ENCODE measurements around the gene GRIN3A. TPM values are rescaled to one million over a fixed set of nuclear protein-coding genes. Genes with fewer than 3 reads are reported as not detected.

The GRIN3A gene
- total and polyA plus RNA-seq, 11 donors: 0.06 to 1.4 (median 0.21) TPM

DNA sequence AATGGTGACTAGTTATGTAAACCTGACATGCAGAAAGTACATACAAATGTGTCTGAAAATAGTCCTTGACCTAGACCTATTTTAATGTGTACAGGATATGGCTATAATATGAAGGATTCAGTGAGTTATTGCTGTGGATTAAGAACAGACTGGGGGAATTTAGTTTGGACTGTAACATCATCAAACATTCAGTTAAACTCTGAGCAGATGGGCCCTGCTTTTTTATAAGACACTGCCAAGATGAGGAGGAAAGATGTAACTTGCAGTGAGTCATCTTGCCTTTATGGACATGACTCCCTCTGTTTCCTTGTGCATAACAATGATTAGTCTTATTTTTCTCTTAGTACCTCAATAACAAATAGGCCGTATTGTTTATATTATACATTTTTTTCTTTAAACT, 155.9 kb downstream of the GRIN3A start:
- WGBS, 4 donors: 82 to 89% (median 87%) methylated on average over 1 of the region's 1 CpG
- ATAC-seq: no peak
- no peaks in the 10 kb centered on the region for H3K36me3 ChIP-seq
- TF ChIP-seq, protein P1, sequence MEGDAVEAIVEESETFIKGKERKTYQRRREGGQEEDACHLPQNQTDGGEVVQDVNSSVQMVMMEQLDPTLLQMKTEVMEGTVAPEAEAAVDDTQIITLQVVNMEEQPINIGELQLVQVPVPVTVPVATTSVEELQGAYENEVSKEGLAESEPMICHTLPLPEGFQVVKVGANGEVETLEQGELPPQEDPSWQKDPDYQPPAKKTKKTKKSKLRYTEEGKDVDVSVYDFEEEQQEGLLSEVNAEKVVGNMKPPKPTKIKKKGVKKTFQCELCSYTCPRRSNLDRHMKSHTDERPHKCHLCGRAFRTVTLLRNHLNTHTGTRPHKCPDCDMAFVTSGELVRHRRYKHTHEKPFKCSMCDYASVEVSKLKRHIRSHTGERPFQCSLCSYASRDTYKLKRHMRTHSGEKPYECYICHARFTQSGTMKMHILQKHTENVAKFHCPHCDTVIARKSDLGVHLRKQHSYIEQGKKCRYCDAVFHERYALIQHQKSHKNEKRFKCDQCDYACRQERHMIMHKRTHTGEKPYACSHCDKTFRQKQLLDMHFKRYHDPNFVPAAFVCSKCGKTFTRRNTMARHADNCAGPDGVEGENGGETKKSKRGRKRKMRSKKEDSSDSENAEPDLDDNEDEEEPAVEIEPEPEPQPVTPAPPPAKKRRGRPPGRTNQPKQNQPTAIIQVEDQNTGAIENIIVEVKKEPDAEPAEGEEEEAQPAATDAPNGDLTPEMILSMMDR (IDR thresholded peaks at IDR 0.05): no peak
- TF ChIP-seq POLR2A (IDR thresholded peaks at IDR 0.05): no peak
- H3K27ac ChIP-seq: no peak overlapping the region
- no peaks in the 10 kb centered on the region for H3K27me3 ChIP-seq
- DNase-seq: no peak
- no peak overlapping the region for H3K4me3 ChIP-seq
- no peaks in the 10 kb centered on the region for H3K9me3 ChIP-seq
- peaks cover 0 to 22% (median 0%) of the 10 kb centered on the region in 12 donors for H3K4me1 ChIP-seq
- intact Hi-C loops (cut with DNase I): no loop called here

DNA sequence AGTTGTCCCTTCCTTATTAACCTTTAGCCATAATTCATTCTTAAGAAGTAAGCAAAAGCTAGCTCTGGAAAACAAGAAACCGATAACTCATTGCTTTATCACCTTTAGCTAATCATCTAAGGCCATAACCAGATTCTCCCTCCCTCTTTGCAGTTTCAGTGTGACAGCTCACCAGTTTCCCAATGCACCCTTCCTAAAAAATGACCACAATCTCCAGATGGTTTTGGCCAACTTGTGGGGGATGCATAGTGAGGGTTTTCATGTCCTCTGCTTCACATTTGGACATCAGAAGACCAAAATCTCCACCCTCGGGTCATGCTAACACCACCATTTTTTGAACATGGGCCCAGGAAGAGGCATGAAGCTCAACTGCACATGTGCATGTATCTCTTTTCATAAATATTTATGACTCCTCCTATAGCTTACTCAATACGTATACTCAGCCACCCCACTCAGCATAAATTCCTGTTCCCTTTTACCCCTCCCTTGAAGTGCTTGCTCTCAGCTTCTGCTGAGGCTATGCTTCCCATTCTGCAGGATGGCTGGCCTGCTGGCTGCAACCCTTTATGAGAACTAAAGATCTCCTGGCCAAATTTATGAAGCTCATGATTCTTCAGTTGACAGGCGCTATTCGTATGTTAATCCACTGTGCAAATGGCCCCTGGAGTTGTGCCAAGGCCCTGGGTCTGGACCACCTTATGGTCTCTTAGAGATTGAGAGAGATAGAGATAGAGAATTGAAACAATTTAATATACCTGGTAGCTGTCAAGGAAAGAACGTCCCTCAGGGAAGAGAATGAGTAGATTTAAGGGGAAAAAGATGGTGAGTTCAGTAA, 158.5 kb downstream of the GRIN3A start:
- Histone ChIP-seq H3K27ac (peak overlapping the region in 1 of 12 donors; percentile 58), H3K27me3 (no peaks in the 10 kb centered on the region), H3K36me3 (no peaks in the 10 kb centered on the region), H3K9me3 (no peaks in the 10 kb centered on the region), H3K4me1 (peaks cover 0 to 8% (median 0%) of the 10 kb centered on the region in 12 donors), H3K4me3 (no peak overlapping the region)
- ATAC-seq (peak in 1 of 4 donors; percentile 77), DNase-seq (peak in 1 of 5 donors; percentile 20)
- 85 to 89% (median 86%) methylated on average over 6 of the region's 6 CpGs for WGBS, 4 donors
- intact Hi-C loops (cut with DNase I): no loop called here
- TF ChIP-seq POLR2A (IDR thresholded peaks at IDR 0.05): no peak
- TF ChIP-seq, protein P1 (IDR thresholded peaks at IDR 0.05): no peak

DNA sequence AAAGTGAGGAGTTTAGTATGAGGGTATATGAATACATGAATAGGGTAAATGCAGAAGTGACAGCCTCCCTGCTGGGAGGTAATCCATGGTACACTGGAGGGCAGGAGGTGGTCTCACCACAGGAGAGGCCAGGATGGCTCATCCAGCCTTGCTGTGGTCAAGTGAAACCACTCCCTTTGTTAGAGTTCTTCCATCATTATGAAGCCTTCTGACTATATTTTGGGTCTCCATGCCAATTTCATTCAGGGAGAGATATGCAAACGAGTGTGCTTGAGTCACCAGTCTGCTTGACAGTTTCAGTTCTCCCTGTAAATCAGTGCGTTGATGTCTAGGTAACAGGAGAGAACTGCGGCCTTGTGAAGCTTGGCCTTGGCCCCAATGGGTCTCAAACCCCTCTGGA, 160.1 kb downstream of the GRIN3A start:
- Histone ChIP-seq H3K36me3 (no peaks in the 10 kb centered on the region), H3K9me3 (no peaks in the 10 kb centered on the region), H3K4me3 (no peak overlapping the region), H3K4me1 (peaks cover 0 to 8% (median 0%) of the 10 kb centered on the region in 12 donors), H3K27me3 (no peaks in the 10 kb centered on the region), H3K27ac (no peak overlapping the region)
- no peak for TF ChIP-seq POLR2A (IDR thresholded peaks at IDR 0.05)
- TF ChIP-seq, protein P1 (IDR thresholded peaks at IDR 0.05): no peak
- WGBS, 4 donors: 68 to 85% (median 77%) methylated on average over 3 of the region's 3 CpGs
- ATAC-seq: no peak
- intact Hi-C loops (cut with DNase I): no loop called here
- DNase-seq: no peak

DNA sequence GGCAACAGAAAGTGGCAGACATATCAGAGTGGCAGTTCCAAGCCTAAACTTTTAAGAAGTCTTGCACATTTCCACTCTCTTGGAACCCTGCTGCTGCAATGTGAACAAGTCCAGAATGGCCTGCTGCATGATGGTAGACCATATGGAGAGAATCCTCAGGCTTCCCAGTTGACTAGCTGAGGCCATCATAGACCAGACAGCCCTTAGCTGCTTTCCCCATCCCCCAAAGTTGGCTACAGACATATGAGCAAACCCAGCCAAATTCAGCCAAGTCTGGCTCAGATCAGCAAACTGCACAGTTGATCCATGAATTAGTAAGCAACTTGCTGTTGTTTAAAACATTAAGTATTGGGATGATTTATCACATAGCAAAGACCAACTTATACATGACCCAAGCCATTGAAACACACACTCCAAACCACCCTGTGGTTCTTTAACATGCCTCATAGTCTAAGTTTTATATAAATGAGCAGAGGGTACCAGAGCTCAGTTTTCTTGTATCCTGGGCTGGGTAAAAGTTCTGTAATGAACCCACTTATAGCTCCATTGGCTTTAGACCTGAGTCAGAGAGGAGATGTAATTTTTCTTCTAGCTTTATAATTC, 163.6 kb downstream of the GRIN3A start:
- no peaks in the 10 kb centered on the region for H3K27me3 ChIP-seq
- H3K27ac ChIP-seq: no peak overlapping the region
- intact Hi-C loops (cut with DNase I): no loop called here
- peaks cover 0 to 3% (median 0%) of the 10 kb centered on the region in 12 donors for H3K4me1 ChIP-seq
- ATAC-seq: no peak
- peaks cover 0 to 9% (median 0%) of the 10 kb centered on the region in 9 donors for H3K36me3 ChIP-seq
- H3K4me3 ChIP-seq: no peak overlapping the region
- TF ChIP-seq, protein P1 (IDR thresholded peaks at IDR 0.05): no peak
- no peak for TF ChIP-seq POLR2A (IDR thresholded peaks at IDR 0.05)
- no peak for DNase-seq
- no peaks in the 10 kb centered on the region for H3K9me3 ChIP-seq

All from heart left ventricle (tissue), 16 donors.